GM12873 (cell line): ENCODE results near the gene CFH.

Source experiments
- TF ChIP-seq, protein P1 (sequence below): IDR thresholded peaks from 2 replicates; pipeline ENCODE4 v1.5.1; 2012; ENCODE audit warnings: low read depth, mild to moderate bottlenecking, moderate library complexity, low read length, control low read depth; ENCODE audit not compliant: insufficient read depth; ENCODE audit errors: missing control alignments

CFH gene

DNA sequence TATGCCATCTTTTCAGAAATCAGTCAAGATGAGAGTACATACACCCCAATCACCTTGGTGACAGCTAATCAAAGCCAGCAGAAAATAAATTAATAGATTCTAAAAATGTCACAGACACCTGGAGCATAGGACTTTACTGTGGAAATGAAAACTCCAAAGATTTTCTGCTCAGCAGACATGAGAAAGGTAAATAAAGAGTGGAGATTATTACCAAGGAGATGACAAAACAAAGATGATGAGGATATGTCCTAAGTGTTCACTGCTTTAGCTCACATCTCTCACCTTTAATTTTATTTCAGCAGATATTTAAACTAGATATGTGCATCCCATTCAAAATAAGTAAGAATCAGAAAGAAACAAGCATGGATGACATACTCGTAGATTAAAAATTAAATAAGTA, 28.8 kb upstream of the CFH start:
- TF ChIP-seq, protein P1, sequence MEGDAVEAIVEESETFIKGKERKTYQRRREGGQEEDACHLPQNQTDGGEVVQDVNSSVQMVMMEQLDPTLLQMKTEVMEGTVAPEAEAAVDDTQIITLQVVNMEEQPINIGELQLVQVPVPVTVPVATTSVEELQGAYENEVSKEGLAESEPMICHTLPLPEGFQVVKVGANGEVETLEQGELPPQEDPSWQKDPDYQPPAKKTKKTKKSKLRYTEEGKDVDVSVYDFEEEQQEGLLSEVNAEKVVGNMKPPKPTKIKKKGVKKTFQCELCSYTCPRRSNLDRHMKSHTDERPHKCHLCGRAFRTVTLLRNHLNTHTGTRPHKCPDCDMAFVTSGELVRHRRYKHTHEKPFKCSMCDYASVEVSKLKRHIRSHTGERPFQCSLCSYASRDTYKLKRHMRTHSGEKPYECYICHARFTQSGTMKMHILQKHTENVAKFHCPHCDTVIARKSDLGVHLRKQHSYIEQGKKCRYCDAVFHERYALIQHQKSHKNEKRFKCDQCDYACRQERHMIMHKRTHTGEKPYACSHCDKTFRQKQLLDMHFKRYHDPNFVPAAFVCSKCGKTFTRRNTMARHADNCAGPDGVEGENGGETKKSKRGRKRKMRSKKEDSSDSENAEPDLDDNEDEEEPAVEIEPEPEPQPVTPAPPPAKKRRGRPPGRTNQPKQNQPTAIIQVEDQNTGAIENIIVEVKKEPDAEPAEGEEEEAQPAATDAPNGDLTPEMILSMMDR, result no peak

DNA sequence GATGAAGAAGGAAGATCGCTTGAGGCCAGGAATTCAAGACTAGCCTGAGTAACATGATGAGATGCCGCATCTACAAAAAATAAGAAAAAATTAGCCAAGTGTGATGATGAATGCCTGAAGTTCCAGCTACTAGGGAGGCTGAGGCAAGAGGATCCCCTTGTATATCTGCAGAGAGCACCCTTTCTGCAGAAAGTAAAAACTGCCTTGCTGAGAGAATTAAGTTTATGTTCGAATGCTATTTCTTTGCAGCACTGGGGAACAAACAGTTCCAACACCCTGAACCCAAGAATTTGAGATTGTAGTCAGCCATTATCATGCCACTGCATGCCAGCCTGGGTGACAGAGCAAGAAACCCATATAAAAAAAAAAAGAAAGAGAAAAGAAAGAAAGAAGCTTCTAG, 23.0 kb upstream of the CFH start:
- TF ChIP-seq, protein P1, result no peak

DNA sequence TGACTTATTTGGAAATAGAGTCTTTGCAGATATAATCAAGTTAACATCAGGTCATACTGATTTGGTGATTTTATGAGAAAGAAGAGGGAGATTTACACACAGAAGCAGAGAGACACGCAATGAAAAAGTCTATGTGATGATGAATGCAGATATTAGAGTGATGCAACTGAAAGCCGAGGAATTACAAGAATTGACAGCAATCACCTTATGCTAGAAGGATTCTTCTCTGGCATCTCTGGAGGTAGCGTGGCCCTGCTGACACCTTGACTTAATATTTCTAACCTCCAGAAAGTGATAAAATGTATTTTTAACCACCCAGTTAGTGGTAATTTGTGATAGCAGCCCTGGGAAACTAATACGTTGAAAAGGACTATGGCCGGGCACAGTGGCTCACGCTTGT, 14.2 kb upstream of the CFH start:
- TF ChIP-seq, protein P1, result no peak

DNA sequence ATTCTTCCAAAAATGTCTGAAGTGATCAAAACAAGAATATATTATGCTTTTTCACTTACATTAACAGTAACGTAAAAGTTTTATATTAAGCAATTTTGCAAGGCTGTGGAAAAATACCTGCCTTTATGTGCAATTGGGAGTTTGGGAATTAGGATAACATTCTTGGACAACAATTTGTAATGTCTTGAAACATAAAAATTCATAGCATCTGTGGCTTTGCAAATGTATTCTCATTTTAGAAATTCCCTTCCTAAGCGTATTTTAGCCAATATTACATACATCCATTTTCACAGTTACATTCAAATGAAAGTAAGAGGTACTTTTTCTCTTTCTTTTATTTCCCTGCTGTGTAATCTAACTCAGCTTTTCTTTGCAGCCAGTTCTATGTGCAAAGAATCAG, 13.4 kb upstream of the CFH start:
- TF ChIP-seq, protein P1, result no peak

DNA sequence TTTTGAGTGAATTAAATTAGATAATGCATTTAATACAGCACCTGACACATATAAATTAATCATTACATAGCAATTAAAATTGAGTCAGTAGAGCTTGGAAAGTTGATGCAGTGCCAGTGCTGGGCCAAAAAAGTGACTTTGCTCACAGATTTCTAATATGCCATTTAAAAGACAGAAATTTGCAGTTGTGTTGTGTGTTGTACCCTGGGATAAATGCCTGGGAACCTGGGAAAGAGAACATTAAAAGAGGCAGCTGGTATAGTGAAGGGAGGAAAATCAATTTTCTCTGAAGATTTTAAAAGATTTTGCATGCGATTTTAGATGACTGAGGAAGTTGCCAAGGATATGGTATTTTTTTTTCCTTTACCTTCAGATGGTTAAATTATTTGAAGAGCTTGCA, 10.9 kb upstream of the CFH start:
- TF ChIP-seq, protein P1, result no peak

DNA sequence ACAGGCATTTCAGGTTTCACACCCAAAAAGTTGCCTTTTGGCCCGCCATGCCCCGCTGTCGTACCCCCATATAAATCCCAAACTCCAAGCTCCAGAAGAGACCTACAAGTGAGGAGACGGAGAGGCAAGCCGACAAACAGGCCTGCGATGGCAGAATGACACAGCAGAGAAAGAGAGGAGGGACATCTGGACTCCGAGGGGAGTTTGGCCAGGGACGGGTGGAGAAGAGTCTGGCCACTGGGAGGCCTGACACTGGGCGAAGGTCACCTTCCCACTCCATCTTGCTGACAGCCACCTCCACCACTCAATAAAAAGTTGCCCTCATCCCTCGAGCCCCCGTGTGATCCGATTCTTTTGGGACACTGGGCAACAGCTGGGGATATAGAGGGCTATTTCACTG, 1.9 kb upstream of the CFH start:
- TF ChIP-seq, protein P1, result no peak

DNA sequence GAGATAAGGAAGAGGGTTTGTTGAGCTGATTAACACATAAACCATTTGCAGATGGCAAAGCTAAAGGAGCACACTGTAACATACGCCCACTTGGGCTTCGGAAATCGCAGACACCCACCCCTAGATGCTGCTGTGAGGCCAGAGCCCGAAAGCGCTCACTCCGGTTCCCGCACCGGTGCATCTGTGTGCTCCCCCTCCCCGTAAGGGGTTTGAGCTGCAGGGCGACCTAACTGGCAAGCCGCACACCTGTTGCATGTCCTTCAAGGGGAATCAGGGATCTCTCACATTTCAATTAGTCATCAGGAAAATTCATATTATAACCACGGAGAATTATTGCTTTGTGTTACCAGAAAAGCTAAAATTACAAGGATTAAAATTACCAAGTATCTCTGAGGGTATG, 1.4 kb upstream of the CFH start:
- TF ChIP-seq, protein P1, result no peak
